Measurements from ENCODE around the gene EXOSC7. TPM values are rescaled to one million over a fixed set of nuclear protein-coding genes. Genes with fewer than 3 reads are reported as not detected.

The EXOSC7 gene
- total and polyA plus RNA-seq, 9 of the 15 experiments (the other 6 are each of a cell fraction or from before 2014, with no cell fraction given): 88.5 to 237 (median 112) TPM

- TF ChIP-seq CHAMP1 (IDR thresholded peaks at IDR 0.05) (peak; percentile 79), ZC3H4 (CRISPR knock-in tag; IDR thresholded peaks at IDR 0.05; ENCODE audit: borderline replicate concordance) (no peak), NFXL1 (CRISPR knock-in tag; IDR thresholded peaks at IDR 0.05) (no peak), HMBOX1 (IDR thresholded peaks at IDR 0.05) (peak; percentile 73), ZNF23 (CRISPR knock-in tag; IDR thresholded peaks at IDR 0.05) (no peak), ATF7 (IDR thresholded peaks at IDR 0.05) (peak; percentile 94), ZNF324 (CRISPR knock-in tag; IDR thresholded peaks at IDR 0.05) (no peak), LCOR (CRISPR knock-in tag; IDR thresholded peaks at IDR 0.05) (no peak), ARID3A (IDR thresholded peaks at IDR 0.05; ENCODE audit: borderline replicate concordance, low read depth, low read length) (peak; percentile 63; the same call in 1 of the 2 replicates), ZNF445 (CRISPR knock-in tag; IDR thresholded peaks at IDR 0.05; ENCODE audit: low read depth) (no peak), SP1 (CRISPR knock-in tag; IDR thresholded peaks at IDR 0.05) (peak; percentile 41; the same call in 1 of the 2 replicates), STAT5B (CRISPR knock-in tag; IDR thresholded peaks at IDR 0.05) (no peak), ZBTB9 (CRISPR knock-in tag; IDR thresholded peaks at IDR 0.05) (no peak), E2F8 (IDR thresholded peaks at IDR 0.05; ENCODE audit: low read depth, partially characterized antibody) (no peak), MBD2 (IDR thresholded peaks at IDR 0.05; ENCODE audit: borderline replicate concordance, low read depth) (no peak), GTF2B (IDR thresholded peaks at IDR 0.05; ENCODE audit: extremely low read depth, insufficient read length) (no peak), HIVEP1 (CRISPR knock-in tag; IDR thresholded peaks at IDR 0.05) (no peak), TCF3 (CRISPR knock-in tag; IDR thresholded peaks at IDR 0.05) (peak; percentile 96), ETV5 (CRISPR knock-in tag; IDR thresholded peaks at IDR 0.05; ENCODE audit: low read depth) (no peak)
Observed at GRCh38 chr3:44968447-44968858, 7.6 kb upstream of the EXOSC7 start (continued).

All from K562 (cell line).